ENCODE measurements around the gene MOBP.
A peak's percentile ranks its signal among the peaks of the same experiment; 100 is the strongest.

The MOBP gene

GRCh38 chr3:39532777-39533176 lies 65.3 kb downstream of the MOBP start:
- FAIRE-seq (no peak), DNase-seq (ENCODE audit: insufficient read length, low spot score) (no peak)

GRCh38 chr3:39533226-39533625 lies 65.7 kb downstream of the MOBP start:
- no peak for DNase-seq (ENCODE audit: insufficient read length, low spot score)
- no peak for FAIRE-seq

- no peak for DNase-seq (ENCODE audit: insufficient read length, low spot score)
- no peak for FAIRE-seq
Measured at GRCh38 chr3:39540162-39540921, 72.9 kb downstream of the MOBP start.

GRCh38 chr3:39541442-39541841 lies 74.0 kb downstream of the MOBP start:
- no peak for FAIRE-seq
- no peak for DNase-seq (ENCODE audit: insufficient read length, low spot score)

DNA sequence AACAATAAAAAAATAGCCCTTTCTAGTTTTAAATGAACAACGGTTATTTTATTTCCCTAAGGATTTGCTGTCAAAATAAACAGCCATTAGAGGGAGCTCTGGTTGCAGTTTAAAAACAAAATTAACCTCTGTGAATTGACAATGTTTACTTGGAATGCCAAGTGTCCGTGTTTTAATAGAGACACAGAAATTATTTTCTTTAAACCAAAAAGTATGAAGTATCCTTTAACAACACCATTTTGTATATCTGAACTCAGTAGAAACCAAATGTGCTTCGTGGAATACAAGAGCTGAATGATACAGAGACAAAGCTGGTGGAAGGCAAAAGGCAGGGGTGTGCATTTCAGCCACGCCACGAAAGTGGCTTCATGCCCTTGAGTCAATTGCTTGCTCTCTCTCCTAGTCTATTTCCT lies 74.4 kb downstream of the MOBP start:
- no peak for FAIRE-seq
- DNase-seq (ENCODE audit: insufficient read length, low spot score) = peak; percentile 4

DNA sequence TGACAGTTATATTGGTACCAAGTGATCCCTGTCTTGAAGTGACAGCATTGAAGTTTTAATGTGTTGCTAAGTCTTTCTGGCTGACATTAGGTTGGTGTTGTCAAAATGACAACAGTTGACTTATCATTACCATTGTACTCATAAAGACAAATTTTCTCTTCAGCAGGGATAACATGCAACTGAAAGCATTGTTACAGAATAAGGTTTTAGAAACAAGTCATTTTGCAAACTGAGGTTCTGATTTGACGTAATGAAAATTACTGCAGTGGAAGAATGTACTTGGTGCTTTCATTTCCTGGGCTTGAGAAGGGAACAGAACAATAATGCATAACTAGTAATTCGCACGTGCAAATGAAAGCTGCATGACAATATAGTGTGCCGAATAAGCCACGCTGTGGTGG lies 75.1 kb downstream of the MOBP start:
- DNase-seq (ENCODE audit: insufficient read length, low spot score) = no peak
- FAIRE-seq = no peak

GRCh38 chr3:39548282-39548681 lies 80.8 kb downstream of the MOBP start:
- no peak for DNase-seq (ENCODE audit: insufficient read length, low spot score)
- no peak for FAIRE-seq

- FAIRE-seq (no peak), DNase-seq (ENCODE audit: insufficient read length, low spot score) (no peak)
Measured at GRCh38 chr3:39550354-39551051, 83.0 kb downstream of the MOBP start.

Measured in HTR-8/SVneo (cell line).